GM12872 (cell line): ENCODE results near the gene TNIK.

Source experiments
- CTCF ChIP-seq: IDR thresholded peaks from 3 replicates; pipeline ENCODE4 v1.5.1; 2011; ENCODE audit warnings: low read depth, mild to moderate bottlenecking, low read length, moderate library complexity; ENCODE audit not compliant: insufficient read depth

The TNIK gene

GRCh38 chr3:171028025-171028778 lies 432.0 kb downstream of the TNIK start:
- TF ChIP-seq CTCF, result no peak

- no peak for TF ChIP-seq CTCF
Observed at GRCh38 chr3:171026597-171027293, 433.5 kb downstream of the TNIK start, which contains the start of gene SLC2A2. TSS of gene SLC2A2 (minus strand) at chr3:171026720. CDS start at chr3:171026670, 50 bp downstream.

GRCh38 chr3:171023566-171023965 lies 436.6 kb downstream of the TNIK start:
- TF ChIP-seq CTCF, result no peak

- no peak for TF ChIP-seq CTCF
Observed at GRCh38 chr3:171021377-171021776, 438.8 kb downstream of the TNIK start.

- TF ChIP-seq CTCF, result peak; percentile 44; the same call in 2 of the 3 replicates
Observed at GRCh38 chr3:171018156-171018935, 441.9 kb downstream of the TNIK start.

- TF ChIP-seq CTCF, result no peak
Observed at GRCh38 chr3:171013822-171014748, 446.1 kb downstream of the TNIK start.
